Activated CD8-positive, alpha-beta memory T cell treated with anti-CD3 and anti-CD28 coated beads for 1 hour (primary cell): ENCODE results near the gene NOS1AP.
A peak's percentile ranks its signal among the peaks of the same experiment; 100 is the strongest.
"Not testable (repeated sequence)": the region's sequence is repeated elsewhere in the genome, so short reads cannot be mapped to it uniquely, and the experiment has no call there.

Source experiments
- DNase-seq, 2 donors: peaks; one replicate each; pipeline ENCODE4 v3.0.0-alpha.2; 2020; ENCODE audit warnings: low read depth in 1 of 2; ENCODE audit errors: extremely low read depth in 1 of 2

The NOS1AP gene

DNA sequence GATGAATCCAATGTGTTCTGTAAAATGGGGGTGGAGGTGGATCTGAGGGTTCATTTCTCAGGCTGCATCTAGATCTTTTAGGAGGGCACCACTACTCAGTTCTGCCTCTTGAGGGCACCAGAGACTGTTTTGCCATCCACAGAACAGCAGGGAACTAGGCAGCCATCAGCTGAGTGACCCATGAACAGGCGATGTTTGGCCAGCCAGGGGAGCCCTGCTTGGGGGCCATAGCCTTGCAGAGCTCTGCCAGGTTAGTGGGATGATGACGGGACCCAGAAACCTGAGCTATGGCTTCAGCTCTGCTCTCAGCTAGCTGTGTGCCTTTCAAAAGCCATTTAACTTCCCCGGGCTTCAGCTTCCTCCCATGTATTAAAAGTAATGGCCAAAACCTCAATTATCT, 13.4 kb upstream of the NOS1AP start:
- DNase-seq, result peak; percentile 5 to 7

DNA sequence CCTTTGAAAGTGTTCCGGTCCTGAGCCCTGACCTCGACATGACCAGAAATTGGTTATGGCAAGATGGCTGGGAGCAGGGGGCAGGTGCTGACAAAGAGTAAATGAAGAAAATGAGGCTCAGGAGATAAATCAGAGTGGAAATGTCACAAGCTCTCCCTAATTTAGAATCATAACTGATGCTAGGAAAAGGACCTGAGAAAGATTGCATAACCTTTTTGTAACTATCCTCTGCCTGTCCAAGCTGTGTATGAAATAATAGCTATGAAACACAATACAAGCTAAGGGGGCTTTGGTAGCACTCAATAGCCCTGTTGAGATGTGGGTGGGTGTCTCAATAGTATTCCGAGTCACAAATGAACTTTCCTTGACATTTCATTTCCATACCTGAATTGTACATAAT, 12.9 kb upstream of the NOS1AP start:
- DNase-seq, result no peak

DNA sequence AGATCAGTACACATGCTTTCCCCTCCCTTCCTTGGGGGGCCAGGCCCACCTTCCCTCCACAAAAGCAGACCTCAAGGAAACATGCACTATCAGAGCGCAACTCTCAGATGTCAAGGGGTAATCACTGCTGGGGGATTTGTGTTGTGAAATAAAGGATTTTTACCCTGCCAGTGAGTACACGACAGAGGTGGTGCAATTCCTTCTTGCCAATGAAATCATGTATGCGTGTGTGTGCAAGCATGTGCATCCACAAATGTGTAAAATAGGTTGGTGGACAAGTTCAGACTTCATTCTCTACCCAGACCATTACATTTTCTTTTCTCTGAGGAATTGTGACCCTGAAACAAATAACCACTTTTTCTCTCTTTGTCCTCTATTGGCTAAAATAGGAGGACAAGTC, 9.8 kb upstream of the NOS1AP start:
- no peak for DNase-seq

DNA sequence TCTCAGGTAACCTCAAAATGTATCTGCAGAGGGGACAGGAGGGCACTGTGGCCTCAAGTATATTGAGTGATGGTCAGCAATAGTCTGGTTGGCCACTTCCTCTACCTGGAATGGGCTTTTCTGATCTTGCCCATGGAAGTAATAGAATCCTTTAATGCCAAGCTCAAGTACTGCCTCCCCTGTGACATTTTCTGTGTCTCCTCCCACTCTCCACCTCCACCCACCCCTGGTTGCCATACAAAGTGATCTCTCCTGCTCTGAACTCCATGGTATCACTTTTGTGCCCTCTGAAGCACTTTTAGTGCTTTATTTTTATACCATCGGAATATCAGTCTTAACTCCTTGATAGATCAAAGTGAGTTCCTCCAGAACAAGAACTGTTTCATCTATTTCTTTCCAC, 9.2 kb upstream of the NOS1AP start:
- DNase-seq, result no peak

DNA sequence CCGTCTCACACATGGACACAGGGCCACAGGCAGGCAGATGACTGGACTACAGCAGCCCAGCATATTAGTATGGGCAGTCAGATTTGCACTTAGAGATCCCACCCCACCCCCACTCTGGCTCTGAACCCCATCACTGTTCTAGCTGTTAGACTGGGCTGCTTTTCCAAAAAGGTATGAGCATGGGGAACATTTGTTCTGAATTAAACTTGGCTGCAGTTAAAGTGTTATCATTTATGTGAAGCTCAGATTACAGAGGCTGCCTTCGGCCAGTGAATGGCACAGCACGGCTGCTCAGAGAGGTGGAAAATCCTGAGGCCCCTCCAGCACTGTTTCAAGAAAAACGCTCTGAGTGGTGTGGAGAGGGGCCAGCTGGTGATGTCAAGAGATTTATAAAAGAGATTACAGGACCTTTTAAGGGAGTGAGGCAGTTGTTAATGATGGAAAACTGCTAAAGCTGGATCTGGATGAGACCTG, 6.9 kb upstream of the NOS1AP start:
- no peak for DNase-seq

DNA sequence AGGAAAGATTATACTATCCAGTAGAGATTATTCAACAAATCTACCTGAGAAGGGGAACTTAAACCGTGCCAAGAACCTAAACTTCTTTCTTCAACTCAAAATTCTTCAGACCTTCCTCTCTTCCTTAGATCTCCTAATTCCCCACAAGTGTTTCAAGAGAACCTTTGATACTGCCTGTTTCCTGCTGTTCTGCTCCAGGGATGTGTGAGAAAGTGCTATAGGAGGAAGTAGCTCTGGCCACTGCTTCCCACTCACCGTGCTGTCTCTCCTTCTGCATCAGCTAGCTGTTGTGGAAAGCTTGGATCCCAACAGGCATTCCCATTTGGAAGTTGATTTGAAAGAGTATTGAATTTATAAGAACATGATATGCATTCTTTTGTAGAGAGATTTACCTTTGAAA, 4.5 kb upstream of the NOS1AP start:
- DNase-seq, result no peak

DNA sequence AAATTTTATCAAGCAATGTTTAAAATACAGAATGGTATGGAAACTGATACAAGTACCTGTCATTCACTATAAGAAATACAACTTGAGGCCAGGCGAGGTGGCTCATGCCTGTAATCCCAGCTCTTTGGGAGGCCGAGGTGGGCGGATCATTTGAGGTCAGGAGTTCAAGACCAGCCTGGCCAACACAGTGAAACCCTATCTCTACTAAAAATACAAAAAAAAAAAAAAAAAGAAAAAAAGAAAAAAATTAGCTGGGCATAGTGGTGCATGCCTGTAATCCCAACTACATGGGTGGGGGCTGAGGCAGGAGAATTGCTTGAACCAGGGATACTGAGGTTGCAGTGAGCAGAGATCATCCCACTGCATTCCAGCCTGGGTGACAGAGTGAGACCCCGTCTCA, 2.7 kb upstream of the NOS1AP start:
- DNase-seq, result not testable (repeated sequence)

DNA sequence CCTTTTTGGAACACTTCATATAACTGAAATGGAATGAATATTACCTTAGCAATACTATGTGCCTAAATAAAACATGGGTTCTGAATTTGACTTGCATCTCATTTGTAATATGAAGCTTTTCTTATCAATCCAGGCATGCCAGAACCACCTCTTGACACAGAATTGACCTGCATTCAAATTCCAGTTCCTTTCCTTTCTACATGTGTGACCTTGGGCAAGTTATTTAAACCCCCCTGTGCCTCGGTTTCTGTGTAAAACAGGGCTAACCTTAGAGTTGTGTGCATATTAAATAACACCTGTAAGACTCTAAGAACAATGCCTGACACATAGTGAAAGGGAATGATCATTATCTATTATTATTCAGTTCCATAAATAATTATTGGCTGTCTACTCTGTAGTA, 2.0 kb upstream of the NOS1AP start:
- no peak for DNase-seq

DNA sequence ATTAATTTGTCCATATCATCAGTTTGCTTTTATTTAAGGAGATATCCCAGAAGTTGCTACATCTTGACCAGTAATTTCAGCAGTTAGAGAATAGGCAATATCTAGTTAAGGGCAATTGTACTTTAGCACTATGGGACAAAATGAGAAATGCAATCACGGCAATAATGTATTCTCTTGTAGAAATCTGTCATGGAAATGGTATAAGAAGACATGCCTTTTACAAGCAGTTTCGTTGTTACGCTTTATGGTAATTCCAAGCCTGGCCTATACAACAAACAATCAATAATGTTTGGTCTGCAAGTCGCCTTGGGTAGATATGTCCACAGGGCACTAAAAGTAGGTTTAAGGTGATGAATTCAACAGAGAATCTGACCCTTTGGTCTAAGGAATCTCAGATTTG, 1.2 kb upstream of the NOS1AP start:
- no peak for DNase-seq

DNA sequence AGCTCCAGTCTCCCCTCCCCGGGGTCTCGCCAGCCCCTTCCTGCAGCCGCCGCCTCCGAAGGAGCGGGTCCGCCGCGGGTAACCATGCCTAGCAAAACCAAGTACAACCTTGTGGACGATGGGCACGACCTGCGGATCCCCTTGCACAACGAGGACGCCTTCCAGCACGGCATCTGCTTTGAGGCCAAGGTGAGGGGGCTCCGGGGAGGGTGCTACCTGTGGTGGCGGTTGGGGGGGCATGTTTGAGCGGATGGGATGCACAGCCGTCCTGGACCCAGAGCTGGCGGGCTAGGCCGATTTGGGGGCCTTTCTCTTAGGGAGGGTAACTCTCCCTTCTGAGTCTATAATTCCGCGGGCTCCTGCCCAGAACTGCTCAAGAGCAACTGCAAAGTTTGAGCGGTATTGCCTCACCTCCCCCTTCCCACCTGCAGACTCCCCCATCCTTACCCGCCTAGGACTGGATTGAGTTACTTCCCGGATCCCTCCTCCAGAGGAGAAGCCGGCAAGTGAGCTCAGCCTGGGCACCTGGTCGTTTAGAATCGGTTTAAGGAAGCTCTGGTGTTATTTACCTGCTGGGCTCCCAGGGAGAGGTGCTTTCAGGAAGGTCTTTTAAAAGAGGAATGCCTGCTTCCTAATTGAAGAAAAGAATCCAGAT, 730 bp downstream of the NOS1AP start:
- DNase-seq, result no peak

DNA sequence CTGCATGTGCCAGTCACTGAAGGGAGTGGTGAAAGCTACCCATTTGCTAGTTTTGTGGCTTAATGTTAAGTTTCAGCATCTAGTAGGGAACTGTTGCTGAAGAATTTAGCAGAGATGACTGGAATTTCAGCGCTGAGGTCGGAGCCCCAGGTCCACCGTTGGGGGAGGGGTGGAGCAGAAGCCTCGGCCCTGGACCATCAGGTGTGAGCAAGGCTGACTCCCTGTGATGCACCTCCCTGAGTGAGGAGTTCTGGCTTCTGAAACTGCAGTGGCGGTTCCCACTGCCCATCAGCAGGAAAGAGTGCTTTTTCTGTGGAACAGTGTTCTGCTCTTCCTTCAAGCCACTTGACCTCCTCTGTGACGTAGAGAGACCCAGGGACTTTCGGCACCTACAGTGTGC, 1.3 kb downstream of the NOS1AP start:
- no peak for DNase-seq

DNA sequence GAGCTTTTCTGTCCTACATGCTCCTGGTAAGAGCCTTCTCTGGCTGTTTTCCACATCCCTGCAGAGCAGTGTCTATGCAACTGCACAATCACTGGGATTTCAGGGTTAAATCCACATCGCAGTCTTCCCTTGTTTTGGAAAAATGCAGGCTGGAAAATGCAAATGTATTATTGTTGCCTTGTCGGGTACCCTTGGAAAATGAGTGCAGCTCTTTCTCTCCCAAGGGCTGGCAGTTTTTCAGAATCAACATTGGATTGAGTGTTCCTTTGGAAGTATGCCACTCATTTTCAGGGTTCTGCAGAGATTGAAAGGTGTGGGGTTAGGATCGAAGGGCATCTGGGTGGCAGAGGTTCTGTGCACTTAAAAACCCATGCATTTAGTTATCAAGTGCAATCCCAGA, 3.2 kb downstream of the NOS1AP start:
- DNase-seq, result no peak

DNA sequence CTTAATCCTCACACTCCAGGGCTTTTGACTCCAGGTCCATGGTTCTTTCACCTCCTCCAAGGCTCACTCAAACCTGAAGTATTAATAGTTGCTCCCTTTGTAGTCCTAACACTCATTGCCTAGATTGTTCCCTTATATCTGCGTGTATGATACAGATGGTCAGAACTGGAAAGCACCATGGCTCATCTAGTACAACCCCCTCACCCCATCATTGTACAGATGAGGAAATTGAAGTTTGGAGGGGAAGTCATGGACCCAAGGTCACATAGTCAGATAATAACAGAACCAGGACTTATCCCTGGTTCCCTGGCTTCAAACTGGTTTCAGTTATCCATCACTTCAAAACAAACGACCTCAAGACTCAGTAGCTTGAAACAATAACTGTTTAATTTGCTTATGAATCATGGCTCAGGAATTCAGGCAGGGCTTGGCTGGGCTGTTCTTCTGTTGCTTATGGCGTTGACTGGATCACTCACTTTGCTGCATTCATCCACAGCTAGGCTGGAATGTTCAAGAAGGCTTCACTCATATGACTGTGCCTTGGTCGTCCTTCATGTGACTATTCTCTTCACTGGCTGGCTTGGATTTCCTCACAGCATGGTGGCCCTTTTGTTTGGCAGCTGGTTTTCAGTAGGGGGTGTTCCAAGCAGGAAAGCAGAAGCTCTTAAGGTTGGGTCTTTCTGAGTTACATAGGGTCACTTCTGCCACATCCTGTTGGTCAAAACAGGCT, 5.0 kb downstream of the NOS1AP start:
- no peak for DNase-seq

DNA sequence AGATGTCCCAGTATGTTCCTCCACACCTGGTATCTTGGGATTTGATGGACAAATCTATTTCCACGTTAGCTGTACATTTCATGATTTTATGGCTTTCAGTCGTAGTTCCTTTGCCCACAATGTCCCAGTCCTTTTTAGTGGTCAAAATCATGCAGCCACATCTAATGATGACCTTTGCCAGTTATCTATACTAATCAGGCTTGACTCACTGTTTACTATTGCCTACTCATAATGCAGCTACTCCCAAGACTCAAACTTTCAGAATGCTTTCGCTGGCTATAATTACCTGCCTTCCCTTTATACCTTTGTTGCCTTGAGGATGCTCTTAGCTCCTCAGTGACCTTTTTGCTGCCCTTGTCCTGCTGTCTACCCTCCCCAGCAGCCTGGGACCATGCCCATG, 6.4 kb downstream of the NOS1AP start:
- no peak for DNase-seq

DNA sequence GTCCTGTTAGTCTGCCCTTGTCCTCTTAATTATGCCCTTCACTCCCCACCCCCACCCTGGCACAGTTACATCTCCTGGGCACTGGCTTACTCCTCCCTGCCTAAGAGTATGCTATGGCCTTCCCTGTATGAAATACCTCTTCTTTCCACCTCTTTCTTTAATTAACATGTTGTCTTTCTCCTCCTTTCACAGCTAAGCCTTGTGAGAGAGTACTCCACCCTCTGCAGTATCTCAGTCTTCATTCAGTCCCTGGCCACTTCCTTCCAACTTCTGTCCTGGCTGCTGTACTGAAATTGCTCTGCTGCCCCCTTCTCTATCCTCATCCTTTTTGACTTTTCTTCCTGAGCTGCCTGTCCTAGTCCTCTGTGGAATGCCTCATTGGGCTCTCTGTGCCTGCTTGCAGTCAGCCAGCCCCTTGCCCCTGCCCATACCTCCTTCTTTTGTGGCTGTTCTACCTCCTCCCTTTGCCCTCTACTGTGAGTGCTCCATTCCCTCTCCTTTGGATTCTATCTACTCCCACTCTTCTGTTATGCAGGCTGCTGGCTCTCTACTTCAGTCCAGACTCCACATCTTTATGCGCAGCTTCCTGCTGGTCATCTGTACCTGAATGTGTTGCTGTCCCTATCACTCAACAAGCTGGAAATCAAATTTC, 8.3 kb downstream of the NOS1AP start:
- DNase-seq, result no peak

DNA sequence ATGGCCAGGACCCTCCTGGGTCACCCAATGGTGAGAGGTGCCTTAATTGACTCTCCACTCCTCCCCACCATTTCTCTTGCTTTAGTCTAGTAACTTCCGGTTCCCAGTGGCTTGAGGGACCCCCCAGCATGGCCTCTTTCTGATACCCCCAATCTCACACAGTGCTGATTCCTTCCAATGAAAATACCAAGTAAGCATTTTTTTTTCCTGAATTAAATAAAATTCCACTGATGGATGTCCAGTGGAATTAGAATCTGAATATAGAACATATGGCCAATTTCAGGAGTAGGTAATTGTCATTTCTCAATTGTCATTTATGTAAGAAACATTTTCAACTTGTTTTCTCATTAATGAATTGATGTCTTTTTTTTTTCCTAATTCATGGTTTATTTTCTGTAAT, 9.5 kb downstream of the NOS1AP start:
- no peak for DNase-seq

DNA sequence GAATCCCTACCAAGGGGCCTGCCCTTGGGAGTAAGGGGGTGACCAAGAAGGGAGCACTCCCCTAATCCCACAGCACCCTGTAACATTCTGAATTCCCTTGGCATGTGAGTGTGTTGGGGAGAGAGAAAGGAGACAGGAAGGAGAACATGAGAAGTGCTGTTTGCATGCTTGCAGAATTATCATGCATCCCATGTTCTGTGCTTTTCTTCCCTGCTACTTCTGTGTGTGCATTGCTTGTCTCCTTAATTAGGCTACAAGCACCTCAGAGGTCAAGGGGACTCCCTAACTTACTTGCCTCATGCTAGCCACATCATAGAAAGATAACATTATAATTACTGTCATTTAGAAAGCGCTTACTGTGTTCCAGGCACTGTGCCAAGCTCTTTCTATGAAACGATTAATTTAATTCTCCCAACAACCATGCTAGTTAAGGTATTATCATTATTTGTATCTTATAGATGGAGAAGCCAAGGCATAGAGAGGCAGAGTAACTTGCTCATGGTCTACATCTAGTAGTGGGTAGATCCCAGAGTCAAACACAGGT, 11.1 kb downstream of the NOS1AP start:
- DNase-seq, result no peak

DNA sequence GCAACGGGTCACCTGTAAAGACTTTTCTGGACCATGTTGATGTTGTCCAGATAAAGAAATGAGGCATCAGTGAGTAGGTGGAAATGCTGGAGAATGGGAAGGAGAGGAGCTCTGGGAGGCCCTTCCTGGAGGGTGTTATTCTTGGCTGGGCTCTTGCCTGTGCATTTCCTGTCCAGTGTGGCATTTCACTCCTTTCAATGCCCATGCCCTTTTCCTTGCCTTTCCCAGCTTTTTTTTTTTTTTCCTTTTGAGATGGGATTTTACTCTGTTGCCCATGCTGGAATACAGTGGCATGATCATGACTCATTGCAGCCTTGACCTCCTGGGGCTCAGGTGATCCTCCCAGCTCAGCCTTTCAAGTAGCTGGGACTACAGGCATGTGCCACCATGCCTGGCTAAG, 11.8 kb downstream of the NOS1AP start:
- DNase-seq, result no peak

DNA sequence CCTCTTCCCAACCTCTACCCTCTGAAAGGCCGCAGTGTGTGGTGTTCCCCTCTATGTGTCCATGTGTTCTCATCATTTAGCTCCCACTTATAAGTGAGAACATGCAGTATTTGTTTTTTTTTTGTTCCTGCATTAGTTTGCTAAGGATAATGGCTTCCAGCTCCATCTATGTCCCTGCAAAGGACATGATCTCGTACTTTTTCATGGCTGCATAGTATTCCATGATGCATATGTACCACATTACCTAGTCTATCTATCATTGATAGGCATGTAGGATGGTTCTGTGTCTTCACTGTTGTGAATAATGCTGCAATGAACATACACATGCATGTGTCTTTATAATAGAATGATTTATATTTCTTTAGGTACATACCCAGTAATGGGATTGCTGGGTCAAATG, 12.6 kb downstream of the NOS1AP start:
- not testable (repeated sequence) for DNase-seq

DNA sequence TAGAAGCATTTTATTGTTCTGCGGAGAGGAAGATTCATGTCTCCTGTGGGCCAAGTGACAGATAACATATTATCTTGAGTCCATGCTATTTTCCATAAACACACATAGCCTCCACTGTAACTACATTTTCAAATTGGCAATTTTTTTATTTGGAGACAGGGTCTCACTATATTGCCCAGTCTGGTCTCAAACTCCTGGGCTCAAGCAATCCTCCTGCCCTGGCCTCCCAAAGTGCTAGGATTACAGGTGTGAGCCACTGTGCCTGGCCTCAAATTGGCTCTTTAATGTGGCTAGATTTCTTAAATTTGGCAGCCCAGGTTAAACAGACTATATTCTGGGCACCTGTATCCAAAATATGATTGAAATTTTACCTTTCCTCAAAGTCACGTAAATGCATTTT, 13.8 kb downstream of the NOS1AP start:
- DNase-seq, result no peak

DNA sequence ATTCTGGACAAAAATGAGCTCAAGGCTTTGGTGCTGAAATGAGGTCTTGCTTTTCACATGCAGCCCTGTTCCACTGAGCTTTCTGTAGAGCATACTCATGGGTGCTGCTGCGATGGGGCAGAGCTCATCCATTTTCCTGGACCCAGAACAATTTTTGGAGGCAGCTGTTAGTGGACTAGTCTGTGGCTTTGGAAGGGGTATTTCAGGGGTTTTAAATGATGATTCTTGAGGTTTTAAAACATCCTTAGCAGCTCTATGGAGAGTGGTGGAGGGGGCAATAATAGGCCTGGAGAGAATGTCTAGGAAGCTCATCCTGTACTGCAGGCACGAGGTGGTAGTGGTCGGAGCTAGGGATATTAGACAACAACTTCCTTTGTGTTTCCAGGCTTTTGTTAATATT, 16.5 kb downstream of the NOS1AP start:
- DNase-seq, result no peak

DNA sequence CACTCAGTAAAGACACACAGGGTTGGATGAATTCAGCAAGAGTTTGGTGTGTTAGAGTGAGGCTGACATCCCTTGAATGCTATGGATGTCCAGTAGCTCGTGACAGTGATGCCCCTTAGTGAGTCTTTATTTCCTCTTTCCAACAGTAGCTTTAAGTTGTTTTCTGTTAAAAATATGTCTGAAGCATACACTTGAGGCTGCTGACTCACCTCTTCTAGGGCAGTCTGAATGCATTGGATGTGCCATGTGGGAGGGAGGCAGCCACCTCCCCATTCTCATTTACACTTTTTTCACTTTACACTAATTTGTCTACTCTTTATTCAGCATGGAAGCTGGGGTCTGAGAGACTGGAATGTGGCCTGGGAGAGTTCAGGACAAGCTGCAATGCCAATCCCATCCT, 17.6 kb downstream of the NOS1AP start:
- DNase-seq, result no peak
